PFSK-1 (cell line): ENCODE results near the gene IGFBP4.

Experiments
- FOXP2 ChIP-seq: optimal IDR thresholded peaks from 2 replicates; pipeline ENCODE3; 2011; ENCODE audit warnings: borderline replicate concordance, control low read depth, inconsistent platforms; ENCODE audit not compliant: insufficient read depth; ENCODE audit errors: extremely low read length, extremely low read depth
- POLR2AphosphoS5 ChIP-seq: IDR thresholded peaks from 2 replicates; pipeline ENCODE4 v1.6.1; 2012; ENCODE audit warnings: low read depth, mild to moderate bottlenecking, control low read depth, low read length, moderate library complexity
- SIN3A ChIP-seq: IDR thresholded peaks from 2 replicates; pipeline ENCODE4 v1.6.1; 2012; ENCODE audit warnings: mild to moderate bottlenecking, low read length, moderate library complexity, borderline replicate concordance; ENCODE audit not compliant: insufficient read depth
- TAF1 ChIP-seq: IDR thresholded peaks from 2 replicates; pipeline ENCODE4 v1.6.1; 2012; ENCODE audit warnings: low read length, control low read depth, borderline replicate concordance; ENCODE audit not compliant: insufficient read depth
- TF ChIP-seq, protein P1 (sequence below), 2 experiments: IDR thresholded peaks; 2 replicates each; pipeline versions ENCODE4 v1.6.1 to v1.8.0; 2011 to 2012; ENCODE audit warnings: low read depth in 2 of 2, low read length in 2 of 2, control low read depth in 1 of 2, inconsistent platforms in 1 of 2, mild to moderate bottlenecking in 1 of 2, moderate library complexity in 1 of 2; ENCODE audit not compliant: insufficient read depth in 1 of 2

GRCh38 chr17:40417609-40418427 lies 25.4 kb upstream of the IGFBP4 start, which contains the start of gene TOP2A:
- TF ChIP-seq POLR2AphosphoS5 (peak; percentile 83), TAF1 (peak; percentile 69; the same call in 1 of the 2 replicates), SIN3A (peak; percentile 57; the same call in 1 of the 2 replicates), FOXP2 (no peak)
- TF ChIP-seq, protein P1, sequence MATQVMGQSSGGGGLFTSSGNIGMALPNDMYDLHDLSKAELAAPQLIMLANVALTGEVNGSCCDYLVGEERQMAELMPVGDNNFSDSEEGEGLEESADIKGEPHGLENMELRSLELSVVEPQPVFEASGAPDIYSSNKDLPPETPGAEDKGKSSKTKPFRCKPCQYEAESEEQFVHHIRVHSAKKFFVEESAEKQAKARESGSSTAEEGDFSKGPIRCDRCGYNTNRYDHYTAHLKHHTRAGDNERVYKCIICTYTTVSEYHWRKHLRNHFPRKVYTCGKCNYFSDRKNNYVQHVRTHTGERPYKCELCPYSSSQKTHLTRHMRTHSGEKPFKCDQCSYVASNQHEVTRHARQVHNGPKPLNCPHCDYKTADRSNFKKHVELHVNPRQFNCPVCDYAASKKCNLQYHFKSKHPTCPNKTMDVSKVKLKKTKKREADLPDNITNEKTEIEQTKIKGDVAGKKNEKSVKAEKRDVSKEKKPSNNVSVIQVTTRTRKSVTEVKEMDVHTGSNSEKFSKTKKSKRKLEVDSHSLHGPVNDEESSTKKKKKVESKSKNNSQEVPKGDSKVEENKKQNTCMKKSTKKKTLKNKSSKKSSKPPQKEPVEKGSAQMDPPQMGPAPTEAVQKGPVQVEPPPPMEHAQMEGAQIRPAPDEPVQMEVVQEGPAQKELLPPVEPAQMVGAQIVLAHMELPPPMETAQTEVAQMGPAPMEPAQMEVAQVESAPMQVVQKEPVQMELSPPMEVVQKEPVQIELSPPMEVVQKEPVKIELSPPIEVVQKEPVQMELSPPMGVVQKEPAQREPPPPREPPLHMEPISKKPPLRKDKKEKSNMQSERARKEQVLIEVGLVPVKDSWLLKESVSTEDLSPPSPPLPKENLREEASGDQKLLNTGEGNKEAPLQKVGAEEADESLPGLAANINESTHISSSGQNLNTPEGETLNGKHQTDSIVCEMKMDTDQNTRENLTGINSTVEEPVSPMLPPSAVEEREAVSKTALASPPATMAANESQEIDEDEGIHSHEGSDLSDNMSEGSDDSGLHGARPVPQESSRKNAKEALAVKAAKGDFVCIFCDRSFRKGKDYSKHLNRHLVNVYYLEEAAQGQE (IDR thresholded peaks at IDR 0.05; ENCODE audit: insufficient read depth in 1 of 2, low read depth in 2 of 2, low read length in 2 of 2) = no peak
